ENCODE results near the gene DDX17. TPM values are rescaled to one million over a fixed set of nuclear protein-coding genes. Genes with fewer than 3 reads are reported as not detected.

The DDX17 gene
- total RNA-seq: 533 and 612 TPM in 2 replicates

GRCh38 chr22:38506118-38506962, at the start of gene DDX17:
DDX17 (minus strand) TSS chr22:38506311.
- H3K27me3 Mint-ChIP-seq: no peaks in the 10 kb centered on the region
- DNase-seq: peak; percentile 91
- ATAC-seq (ENCODE audit: low read depth): peak; percentile 89
- ChIA-PET CTCF (interaction anchor here (1.5 kb wide), 1 partner anchor 11 kb away, joined by 5 read pairs; no protein-coding TSS in a partner anchor), POLR2A (interaction anchor here (0.6 to 1.8 kb wide), 6 partner anchors 10 to 249 kb away, joined by 3 to 13 read pairs (median 4); no protein-coding TSS in a partner anchor)
- peak within 1 kb of the TSS; percentile 99 for H3K4me3 Mint-ChIP-seq
- H3K9me3 Mint-ChIP-seq: no peaks in the 10 kb centered on the region
- intact Hi-C loops (cut with micrococcal nuclease): loop anchor here (1.0 to 5.0 kb wide), 8 partner anchors 64 to 898 kb away; partner anchors contain the start of genes CBY1, CSNK1E, DMC1 and FAM227A
- H3K27ac Mint-ChIP-seq: peak within 1 kb of the TSS; percentile 100
- peaks cover 41% of the 10 kb centered on the region for H3K4me1 Mint-ChIP-seq
- H3K36me3 Mint-ChIP-seq (ENCODE audit: low read depth): peaks cover 48% of the 10 kb centered on the region
- TF ChIP-seq CTCF (IDR thresholded peaks at IDR 0.05): no peak

- Mint-ChIP-seq H3K4me3 (no peak overlapping the region), H3K4me1 (peaks cover 8% of the 10 kb centered on the region), H3K9me3 (no peaks in the 10 kb centered on the region), H3K27ac (no peak overlapping the region), H3K27me3 (no peaks in the 10 kb centered on the region), H3K36me3 (ENCODE audit: low read depth) (no peaks in the 10 kb centered on the region)
- CTCF ChIA-PET: no interaction called here
- intact Hi-C loops (cut with micrococcal nuclease): no loop called here
- DNase-seq: no peak
- POLR2A ChIA-PET: no interaction called here
- TF ChIP-seq CTCF (IDR thresholded peaks at IDR 0.05): no peak
- no peak for ATAC-seq (ENCODE audit: low read depth)
These were observed 48.2 kb upstream of the DDX17 start for GRCh38 chr22:38554281-38554680.

GRCh38 chr22:38549101-38549894, 43.2 kb upstream of the DDX17 start:
- no peak for ATAC-seq (ENCODE audit: low read depth)
- Mint-ChIP-seq H3K4me1 (peaks cover 14% of the 10 kb centered on the region), H3K4me3 (no peak overlapping the region), H3K9me3 (no peaks in the 10 kb centered on the region), H3K36me3 (ENCODE audit: low read depth) (no peaks in the 10 kb centered on the region), H3K27me3 (no peaks in the 10 kb centered on the region), H3K27ac (peak overlapping the region; percentile 15)
- no peak for DNase-seq
- intact Hi-C loops (cut with micrococcal nuclease): no loop called here
- CTCF ChIA-PET: interaction anchor here (1.0 kb wide), 1 partner anchor 23 kb away, joined by 3 read pairs; no protein-coding TSS in a partner anchor
- no peak for TF ChIP-seq CTCF (IDR thresholded peaks at IDR 0.05)
- POLR2A ChIA-PET: no interaction called here

- no peak for TF ChIP-seq CTCF (IDR thresholded peaks at IDR 0.05)
- POLR2A ChIA-PET: no interaction called here
- H3K4me1 Mint-ChIP-seq: peaks cover 4% of the 10 kb centered on the region
These were observed 34.6 kb upstream of the DDX17 start for GRCh38 chr22:38540701-38541100.

More at GRCh38 chr22:38540701-38541100, 34.6 kb upstream of the DDX17 start:
- intact Hi-C loops (cut with micrococcal nuclease): no loop called here
- CTCF ChIA-PET: interaction anchor here (1.0 kb wide), 1 partner anchor 20 kb away, joined by 3 read pairs; no protein-coding TSS in a partner anchor
- Mint-ChIP-seq H3K4me3 (no peak overlapping the region), H3K9me3 (peaks cover 12% of the 10 kb centered on the region), H3K27me3 (no peaks in the 10 kb centered on the region), H3K27ac (no peak overlapping the region), H3K36me3 (ENCODE audit: low read depth) (no peaks in the 10 kb centered on the region)
- DNase-seq: no peak
- no peak for ATAC-seq (ENCODE audit: low read depth)

Measured in activated B cell treated with CpG ODN at 0.5 μM for 24 hours (primary cell).